ENCODE results near the gene NTRK3.

NTRK3 gene

DNA sequence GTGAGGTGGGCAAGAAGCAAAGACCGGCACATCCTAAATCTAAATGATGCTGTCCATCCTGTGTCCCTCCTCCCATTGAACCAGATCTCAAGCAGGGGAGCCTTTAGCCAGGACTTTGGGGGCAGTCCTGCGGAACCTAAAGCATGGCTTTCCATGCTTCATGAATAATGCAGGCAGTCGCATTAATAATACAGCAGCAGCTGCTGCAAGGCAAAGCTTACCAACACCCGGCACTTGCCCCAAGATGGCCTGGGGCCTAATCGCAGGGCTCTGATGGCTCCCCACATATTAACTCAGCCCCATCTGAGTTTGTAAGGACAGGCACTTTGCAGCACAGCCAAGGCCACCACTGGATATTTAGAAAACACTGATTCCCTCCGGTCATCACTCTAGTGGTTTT is 114.4 kb downstream of the NTRK3 start:
- Histone ChIP-seq H3K4me3 (replicated peaks; ENCODE audit: insufficient read depth, low read length) (no peak overlapping the region), H3K27ac (replicated peaks) (no peak overlapping the region), H3K27me3 (ENCODE audit: insufficient read depth, poor library complexity, severe bottlenecking) (no peaks in the 10 kb centered on the region)
- TF ChIP-seq POLR2AphosphoS5 (IDR thresholded peaks at IDR 0.05; ENCODE audit: low read depth) (no peak), CTCF (IDR thresholded peaks at IDR 0.05; ENCODE audit: insufficient read depth, low read length) (no peak), GABPA (IDR thresholded peaks at IDR 0.05; ENCODE audit: low read depth) (no peak), REST (IDR thresholded peaks at IDR 0.05; ENCODE audit: insufficient replicate concordance, low read depth) (no peak)
- DNase-seq (ENCODE audit: low read depth in 1 of 2, low spot score in 1 of 2): no peak

- no peak for DNase-seq (ENCODE audit: low read depth in 1 of 2, low spot score in 1 of 2)
- TF ChIP-seq POLR2AphosphoS5 (IDR thresholded peaks at IDR 0.05; ENCODE audit: low read depth) (no peak), SPI1 (IDR thresholded peaks at IDR 0.05; ENCODE audit: borderline replicate concordance, low read depth) (no peak), CTCF (IDR thresholded peaks at IDR 0.05; ENCODE audit: insufficient read depth, low read length) (no peak), REST (IDR thresholded peaks at IDR 0.05; ENCODE audit: insufficient replicate concordance, low read depth) (no peak)
- no peak overlapping the region for H3K4me3 ChIP-seq (replicated peaks; ENCODE audit: insufficient read depth, low read length)
These were observed 115.2 kb downstream of the NTRK3 start for GRCh38 chr15:88141269-88141889.

DNA sequence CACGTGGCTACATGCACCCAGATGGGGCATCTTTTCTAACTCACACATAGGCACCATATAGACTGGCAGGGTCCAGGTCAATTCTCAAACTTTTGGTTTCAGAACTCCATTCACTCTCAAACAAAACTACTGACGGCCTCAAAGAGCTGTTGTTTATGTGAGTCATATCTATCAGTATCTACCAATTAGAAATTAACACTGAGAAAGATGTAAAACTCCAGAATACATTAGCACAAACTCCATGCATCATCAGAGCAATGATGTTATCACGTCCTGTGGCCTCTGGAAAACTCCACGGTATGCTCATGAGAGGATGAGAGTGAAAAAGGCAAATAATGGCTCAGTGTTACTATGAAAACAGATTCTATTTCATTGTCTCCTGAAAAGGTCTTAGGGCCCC is 116.1 kb downstream of the NTRK3 start:
- Histone ChIP-seq H3K4me3 (replicated peaks; ENCODE audit: insufficient read depth, low read length) (no peak overlapping the region), H3K27ac (replicated peaks) (no peak overlapping the region), H3K27me3 (ENCODE audit: insufficient read depth, poor library complexity, severe bottlenecking) (no peaks in the 10 kb centered on the region)
- no peak for DNase-seq (ENCODE audit: low read depth in 1 of 2, low spot score in 1 of 2)
- TF ChIP-seq SPI1 (IDR thresholded peaks at IDR 0.05; ENCODE audit: borderline replicate concordance, low read depth): no peak
- no peak for TF ChIP-seq POLR2AphosphoS5 (IDR thresholded peaks at IDR 0.05; ENCODE audit: low read depth)
- no peak for TF ChIP-seq REST (IDR thresholded peaks at IDR 0.05; ENCODE audit: insufficient replicate concordance, low read depth)

More at GRCh38 chr15:88141269-88141889, 115.2 kb downstream of the NTRK3 start:
- Histone ChIP-seq H3K27me3 (ENCODE audit: insufficient read depth, poor library complexity, severe bottlenecking) (no peaks in the 10 kb centered on the region), H3K27ac (replicated peaks) (no peak overlapping the region)
